Femur (tissue), 1 donor: ENCODE data around the gene ARHGEF19.
"Not testable (repeated sequence)": the region's sequence is repeated elsewhere in the genome, so short reads cannot be mapped to it uniquely, and the experiment has no call there.

Experiments used
- DNase-seq: peaks from one replicate; pipeline ENCODE4 v3.0.0-alpha.2; 2017

ARHGEF19 gene

DNA sequence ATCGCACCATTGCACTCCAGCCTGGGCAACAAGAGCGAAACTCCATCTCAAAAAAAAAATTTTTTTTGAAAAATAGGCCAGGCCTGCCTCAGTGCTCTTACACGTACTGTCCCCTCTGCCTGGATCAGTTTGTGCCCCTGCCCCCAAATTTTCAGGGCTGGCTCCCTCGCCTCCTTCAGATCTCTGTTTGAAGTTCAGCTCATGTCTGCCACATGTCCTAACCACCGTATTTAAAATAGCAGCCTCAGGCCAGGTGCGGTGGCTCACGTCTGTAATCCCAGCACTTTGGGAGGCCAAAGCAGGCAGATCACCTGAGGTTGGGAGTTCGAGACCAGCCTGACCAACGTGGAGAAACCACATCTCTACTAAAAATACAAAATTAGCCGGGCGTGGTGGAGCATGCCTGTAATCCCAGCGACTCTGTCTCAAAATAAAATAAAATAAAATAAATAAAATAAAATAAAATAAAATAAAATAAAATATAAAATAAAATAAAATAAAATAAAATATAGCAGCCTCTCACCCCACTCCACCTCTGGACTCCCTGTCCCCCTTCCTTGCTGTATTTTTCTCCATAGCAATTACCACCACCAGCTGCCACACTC is 48.7 kb downstream of the ARHGEF19 start:
- DNase-seq: not testable (repeated sequence)

DNA sequence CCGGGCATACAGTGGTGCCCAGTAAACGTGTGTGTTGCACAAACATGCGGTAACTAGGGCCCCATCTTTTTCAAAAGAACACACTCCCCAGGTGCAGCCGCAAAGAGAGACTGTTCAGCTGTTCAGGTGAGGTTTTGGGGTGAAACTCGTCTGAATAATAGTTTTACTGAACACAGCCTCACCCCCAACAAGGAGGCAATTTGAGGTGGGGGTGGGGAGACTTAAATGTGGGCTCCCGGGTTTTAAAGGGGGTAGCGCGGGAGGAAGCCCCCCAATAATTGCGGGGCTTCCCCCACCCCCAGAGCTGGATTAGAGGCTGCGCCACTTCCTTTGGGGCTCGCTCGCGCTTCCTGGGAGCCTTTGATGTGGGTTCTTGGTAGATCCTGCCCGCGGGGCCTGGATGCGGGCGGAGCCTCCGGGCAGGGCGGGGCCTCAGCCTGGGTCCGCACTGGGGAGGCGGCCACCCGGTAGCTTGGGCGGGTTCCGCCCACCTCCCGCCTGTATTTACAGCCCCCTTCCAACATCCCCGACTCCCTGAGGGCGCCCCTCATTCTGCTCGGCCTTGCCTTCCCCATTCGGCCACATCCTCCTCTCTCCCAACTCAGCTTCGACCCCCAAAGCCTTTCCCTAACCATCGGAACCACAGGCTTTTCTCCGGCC is 50.2 kb downstream of the ARHGEF19 start:
- no peak for DNase-seq

DNA sequence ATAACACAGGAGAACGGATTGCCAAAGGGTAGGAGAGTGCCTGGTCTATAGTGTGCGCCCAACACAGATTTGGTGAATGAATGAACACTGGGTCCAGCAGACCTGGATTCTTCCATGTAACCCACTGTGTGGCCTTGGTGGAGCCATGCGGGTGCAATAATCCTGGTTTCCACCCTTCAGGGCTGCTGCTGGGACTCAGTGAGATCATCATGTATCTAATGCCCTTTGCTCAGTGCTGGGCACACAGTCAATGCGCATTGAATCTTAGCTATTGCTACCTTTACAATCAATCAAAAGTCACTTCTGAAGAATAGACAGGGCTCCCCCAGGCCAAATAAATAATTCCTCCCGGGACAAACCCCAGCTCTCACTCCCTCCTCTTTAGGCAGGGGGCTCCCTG is 50.7 kb downstream of the ARHGEF19 start:
- no peak for DNase-seq

DNA sequence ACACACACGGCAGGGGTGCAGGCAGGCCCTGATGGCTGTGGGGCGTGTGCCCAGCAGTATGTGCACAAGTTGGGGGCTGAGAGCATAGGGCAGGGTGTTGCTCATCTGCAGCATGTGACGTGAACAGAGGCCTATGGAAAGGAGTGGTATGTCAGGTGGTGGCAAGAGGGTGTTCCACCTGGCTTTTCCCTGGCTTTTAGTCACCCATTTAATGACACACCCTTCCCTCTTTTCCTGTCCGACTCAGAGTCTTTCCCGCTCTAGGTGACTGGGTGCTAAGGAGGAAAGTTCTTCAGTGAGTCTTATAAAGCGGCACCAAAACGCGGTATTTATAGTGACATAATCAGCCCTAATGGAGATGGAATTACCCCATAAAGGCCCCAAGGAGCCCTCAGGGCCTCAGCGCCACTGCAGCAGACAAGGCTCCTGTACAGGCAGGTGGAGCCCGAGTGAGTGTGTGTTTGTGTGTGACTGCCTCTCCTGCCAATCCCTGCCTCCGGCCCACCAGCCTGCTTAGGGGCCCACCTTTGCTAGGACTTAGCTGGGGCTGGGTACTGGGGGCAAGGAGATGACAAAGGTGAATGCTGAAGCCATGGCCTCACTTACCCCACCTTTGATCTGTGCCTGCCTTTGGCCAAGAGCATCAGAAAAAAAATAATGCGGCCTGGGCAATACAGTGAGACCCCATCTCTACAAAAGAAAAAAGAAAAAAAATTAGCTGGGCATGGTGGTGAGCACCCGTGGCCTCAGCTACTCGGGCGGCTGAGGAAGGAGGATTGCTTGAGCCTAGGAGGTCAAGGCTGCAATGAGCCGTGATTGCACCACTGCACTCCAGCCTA is 53.2 kb downstream of the ARHGEF19 start:
- no peak for DNase-seq

DNA sequence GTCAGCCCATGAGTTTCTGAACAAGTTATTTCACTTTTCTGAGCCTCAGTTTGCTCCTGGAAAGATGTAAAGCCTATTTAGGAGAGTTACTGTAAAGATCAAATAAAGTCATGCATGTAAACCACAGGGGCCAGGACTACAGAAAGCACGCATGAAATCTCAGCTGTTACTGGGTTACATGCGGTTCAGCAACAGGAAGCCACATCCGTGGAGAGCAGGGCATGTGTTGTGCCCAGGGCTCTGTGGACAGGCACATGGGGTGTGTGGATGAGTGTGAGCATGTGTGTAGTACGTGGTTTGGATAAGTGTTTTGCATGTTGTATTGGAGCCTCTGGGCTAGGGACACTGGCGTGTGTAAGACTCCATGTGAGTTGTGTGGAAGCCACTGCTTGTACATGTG is 54.4 kb downstream of the ARHGEF19 start:
- no peak for DNase-seq

DNA sequence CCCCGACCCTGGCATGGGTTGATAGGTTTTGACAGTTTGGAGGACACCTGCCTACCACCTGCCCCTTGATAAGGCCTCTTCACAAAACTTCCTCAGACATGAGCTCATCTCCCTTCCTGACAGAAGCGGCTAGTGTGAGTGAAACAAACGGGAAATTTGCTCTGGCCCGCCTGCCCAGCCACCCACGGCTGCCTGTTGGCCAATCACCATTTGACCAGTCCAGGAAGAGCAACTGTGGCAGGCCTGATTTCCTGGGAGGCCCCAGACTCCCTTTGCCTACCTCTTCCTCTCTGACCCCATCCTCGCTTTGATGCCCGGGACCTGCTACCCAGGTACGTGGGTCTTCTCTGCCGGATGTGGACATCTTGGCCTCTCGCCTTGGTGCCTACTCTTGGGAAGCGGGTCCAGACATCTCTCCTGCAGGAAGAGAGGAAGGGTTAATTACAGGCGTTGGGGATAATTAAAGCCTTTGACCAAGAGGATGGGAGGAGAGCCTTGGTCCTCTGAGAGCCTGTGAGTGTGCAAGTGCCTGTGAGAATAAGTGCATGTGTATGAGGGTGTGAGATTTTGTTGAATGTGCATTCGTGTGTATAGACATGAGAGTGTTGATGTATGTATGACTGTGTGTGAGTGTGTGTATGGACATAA is 55.5 kb downstream of the ARHGEF19 start:
- DNase-seq: no peak

DNA sequence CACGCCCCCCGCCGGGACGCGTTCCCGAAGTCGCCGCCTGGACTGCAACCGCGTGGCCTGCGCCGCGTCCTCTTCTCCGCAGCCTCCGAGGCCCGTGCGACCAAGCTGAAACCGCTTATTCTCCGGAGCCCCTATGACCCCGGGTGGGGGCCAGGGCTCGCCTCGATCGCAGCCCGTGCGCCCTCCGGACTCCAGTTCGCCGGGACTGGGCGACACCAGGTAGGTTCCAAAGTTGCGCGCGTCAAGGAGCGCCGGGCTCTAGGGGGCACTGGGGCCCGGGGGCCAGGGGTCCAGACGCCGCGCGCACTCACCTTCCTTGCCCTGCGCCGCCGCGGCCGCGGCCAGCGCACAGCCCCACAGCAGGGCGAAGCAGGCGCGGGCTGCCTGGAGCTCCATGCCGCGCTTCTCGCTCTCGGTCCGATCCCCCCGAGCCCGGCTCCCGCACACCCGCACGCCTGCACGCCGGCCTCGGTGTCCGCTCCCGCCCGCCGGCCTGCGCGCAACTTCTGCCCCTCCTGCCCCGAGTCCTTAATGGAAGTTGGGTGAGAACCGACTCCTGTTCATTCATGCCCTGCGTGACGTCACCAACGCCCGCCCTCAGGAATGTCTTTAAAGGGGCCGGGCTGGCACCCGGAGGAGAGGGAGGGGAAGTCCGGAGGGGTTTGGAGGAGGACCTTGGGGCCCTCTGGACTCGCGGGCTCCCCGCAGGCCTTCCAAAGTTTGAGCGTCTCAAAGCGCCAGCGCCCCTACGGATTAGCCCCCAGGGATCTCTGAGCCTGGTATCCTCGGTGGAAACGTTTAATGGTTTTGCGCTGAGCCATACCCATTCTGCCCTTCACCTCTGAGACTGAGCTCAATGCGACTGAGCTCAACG is 56.7 kb downstream of the ARHGEF19 start, which contains the start of gene EPHA2:
Gene EPHA2, minus strand, starts transcription at position 533 of the 874 bp plus-strand sequence. Its CDS starts 137 bp downstream, at position 396.
- peak; percentile 90 for DNase-seq

DNA sequence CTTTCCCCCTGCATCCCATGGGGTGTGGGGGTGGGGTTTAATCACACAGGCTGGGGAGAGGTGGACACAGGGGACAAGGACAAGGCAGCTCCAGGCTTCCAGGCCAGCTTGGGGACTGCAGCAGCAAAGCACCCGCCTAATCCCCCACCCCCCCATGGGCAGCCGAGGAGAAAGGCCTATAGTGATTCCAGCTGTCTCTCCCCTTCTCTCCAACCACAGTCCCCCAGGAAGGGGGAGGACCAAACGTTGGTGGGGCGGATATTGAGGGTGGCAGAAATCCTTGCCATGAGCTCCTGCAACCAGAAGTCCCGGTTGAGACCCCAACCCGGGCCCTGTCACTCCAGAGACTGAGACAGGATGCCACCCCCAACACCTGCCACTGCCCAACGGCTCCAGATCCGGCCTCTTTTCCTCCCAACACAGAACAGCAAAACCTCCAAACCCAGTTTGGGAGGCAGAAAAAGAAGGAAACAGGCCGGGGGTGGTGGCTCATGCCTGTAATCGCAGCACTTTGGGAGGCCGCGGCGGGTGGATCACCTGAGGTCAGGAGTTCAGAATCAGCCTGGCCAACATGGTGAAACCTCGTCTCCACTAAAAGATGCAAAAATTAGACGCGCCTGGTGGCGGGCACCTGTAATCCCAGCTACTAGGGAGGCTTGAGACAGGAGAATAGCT is 58.3 kb downstream of the ARHGEF19 start:
- DNase-seq: no peak

DNA sequence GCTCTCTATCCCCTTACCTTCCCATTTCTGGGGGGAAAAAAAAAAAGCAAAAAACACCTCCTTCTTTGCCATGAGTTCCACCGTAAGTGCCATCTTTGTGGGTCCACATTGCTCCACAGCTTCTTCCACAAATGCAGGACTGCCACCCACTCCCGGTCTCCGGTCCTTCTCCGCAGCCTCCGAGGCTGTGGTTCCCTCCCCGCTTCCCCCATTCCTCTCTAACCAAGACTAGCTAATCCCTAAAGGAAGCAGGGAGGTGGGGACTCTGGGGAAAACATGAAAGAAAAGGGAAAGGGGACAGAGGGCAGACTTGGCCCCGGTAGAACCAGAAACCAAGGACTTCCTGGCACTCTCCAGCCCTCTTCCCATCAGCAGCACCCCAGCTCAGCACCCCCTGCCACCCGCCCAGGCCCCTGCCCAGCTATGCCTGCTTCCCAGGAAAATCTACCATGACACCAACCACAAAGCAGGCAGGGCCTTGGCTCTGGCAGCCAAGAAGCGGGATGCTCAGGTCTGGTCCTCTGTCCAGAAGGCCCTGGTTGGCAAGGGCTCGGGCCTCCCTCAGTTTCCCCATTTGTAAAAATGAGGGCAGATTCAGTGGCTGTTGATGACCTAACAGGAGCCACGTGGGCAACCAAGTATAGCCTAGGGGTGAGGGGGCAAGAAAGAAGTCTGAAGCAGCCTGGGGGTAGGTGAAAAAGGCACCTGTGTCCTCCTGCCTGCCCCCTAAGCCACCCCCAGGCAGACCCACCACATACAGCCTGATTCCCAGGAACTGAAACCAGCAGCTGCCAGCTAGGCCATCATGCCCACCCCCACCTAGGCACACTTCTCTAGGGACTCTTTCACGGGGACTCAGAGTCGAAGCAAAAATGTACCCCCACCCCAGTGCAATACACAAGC is 59.1 kb downstream of the ARHGEF19 start:
- no peak for DNase-seq

DNA sequence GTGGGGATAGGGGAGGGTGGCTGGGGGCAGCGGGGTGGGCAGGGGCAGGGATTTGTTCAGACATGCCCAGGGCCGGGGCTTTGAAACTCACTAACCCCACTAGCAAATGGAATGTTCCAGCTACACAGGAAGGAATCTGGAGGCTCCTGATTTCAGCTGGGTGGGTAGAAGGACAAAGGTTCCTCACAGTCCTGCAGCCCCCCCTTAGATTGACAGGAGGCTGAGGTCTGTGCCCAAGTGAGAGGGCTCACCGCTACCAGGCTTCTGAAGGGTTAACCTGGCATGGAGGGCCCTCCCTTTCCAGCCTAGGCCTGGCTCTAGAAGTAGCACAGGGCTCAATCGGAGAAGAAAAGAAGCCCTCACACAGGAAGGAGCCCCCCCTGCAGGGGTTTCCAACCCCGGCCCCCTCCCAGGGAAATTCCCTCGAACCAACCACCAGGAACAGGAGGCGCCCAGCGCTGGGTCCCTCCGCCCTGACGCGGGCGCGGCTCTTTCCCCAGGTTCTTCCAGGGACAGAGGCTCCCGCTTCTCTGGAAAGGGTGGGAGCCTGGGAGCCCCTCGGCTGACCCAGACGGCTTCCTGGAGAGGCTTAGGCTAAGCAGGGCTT is 59.9 kb downstream of the ARHGEF19 start:
- no peak for DNase-seq

DNA sequence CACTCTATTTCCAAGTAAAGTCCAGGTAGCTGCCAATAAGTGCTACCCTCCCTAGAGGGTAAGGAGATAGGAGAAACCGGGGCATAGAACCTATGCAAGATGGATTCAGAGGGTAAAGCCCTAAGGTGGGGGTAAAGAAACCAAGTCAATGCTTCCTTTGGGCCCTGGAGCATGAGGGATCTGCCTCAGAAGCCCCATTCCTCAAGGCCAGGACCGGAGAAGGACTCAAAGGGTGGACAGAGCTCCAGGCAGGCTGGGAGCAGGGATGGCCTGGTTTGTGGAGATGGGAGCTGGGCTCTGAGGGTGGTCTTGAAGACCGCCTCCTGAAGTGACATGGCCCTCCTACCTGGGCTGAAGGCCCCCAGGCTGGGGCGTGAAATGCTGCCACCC is 60.5 kb downstream of the ARHGEF19 start:
- DNase-seq: no peak

DNA sequence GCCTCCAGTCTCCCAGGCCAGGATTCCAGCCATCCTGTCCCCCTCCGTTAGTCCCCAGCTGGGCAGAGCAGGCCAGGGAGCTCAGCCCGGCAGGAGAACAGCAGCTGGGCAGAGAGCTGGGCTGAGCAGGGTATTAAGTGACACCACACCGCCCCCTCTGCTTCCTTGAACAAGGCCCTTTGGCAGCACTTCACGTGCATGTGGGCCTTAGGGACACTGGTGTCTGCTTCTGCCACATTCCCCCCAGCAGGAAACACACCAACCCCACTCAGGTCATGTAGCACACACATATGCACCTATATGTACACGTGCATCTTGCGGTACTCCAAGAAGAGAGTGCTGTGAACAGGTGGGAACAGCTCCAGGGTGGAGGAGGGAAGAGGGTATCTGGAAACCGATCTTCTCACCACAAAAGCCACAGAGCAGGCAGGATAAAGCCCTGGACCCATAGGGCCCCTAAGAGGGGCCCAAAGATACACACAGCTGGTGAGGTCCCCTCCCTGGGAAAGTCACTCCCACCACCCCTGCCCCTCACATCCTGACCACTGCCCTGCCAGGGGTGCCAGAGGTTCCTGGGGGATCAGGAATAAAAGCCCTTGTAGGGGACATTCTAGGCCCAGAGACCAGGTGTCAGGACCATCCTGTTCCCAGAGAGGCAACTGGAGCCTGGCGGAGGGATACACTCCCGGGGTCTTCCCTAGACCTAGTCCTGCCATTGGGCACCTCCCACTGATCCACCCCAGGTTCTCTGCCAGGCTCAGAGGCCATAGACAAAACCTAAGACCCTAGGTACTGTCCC is 61.1 kb downstream of the ARHGEF19 start:
- peak; percentile 75 for DNase-seq

DNA sequence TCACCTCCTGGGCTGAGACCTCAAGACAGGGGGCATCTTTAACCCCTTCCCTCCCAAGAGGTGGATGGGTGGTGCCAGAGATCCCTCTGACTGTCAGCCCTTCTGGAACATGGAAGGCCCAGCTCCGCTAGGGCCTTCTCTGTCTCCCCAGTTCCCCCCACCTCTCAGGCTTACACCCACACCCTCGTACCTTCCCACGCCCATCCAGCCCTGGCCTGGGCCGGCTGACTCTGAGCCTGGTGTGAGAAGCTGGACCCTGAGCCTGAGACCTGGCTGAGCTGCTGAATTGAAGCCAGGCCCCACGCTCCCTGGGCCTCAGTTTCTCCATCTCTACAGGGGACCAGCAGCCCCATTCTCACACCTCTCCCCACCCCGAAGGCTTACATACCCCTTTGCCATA is 61.9 kb downstream of the ARHGEF19 start:
- no peak for DNase-seq

DNA sequence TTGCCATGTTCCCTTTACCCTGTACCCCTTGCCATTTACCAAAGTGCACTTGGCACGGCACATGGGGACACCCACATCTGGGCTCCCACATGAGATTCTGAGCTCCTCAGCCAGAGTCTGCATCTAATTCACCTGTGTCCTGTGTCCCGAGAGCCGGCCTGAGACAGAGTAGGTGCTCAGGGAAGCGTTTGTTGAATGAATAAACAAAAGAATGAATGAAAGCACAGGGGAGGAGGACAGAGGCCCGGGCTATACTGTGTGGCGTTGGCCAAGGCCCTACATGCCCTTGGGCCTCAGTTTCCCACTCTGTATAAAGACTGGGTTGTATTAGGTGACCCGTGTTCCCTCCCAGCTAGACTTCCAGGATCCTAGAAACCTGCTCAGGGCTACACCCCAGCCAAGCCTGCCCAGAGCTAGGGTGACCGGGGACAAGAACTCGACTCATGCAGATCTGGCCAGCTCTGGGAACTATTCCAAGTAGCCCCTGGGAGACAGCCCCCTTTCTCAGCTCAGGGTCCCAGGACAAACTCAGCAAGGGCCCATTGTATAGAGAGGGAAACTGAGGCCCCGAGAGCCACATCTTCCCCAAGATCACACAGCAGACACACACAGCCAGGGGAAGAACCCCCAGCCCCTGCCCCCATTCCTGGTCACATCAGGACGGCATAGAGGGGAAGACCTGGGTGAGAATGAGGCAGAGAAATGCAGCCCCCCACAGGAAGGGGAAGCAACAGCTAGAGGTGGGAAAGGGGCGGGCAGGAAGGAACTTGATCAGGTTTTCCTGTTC is 62.6 kb downstream of the ARHGEF19 start:
- DNase-seq: no peak

DNA sequence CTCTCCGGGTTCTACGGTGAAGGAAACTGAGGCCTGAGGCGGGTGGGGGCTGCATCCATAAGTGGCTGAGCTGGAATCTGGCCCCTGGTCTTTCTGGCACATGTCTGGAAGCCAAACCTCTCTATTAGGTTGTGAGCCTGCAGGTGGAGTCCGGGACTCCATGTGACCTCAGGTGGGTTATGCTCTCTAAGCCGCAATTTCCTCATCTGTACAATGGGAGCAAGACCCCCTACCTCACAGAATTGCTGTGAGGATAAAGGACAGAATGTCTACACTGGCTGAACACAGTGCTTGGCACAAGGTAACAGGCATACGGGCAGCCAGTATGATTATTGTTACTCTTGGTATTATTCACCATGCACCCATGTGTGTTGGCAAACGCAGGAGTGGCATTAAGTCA is 63.3 kb downstream of the ARHGEF19 start:
- no peak for DNase-seq

DNA sequence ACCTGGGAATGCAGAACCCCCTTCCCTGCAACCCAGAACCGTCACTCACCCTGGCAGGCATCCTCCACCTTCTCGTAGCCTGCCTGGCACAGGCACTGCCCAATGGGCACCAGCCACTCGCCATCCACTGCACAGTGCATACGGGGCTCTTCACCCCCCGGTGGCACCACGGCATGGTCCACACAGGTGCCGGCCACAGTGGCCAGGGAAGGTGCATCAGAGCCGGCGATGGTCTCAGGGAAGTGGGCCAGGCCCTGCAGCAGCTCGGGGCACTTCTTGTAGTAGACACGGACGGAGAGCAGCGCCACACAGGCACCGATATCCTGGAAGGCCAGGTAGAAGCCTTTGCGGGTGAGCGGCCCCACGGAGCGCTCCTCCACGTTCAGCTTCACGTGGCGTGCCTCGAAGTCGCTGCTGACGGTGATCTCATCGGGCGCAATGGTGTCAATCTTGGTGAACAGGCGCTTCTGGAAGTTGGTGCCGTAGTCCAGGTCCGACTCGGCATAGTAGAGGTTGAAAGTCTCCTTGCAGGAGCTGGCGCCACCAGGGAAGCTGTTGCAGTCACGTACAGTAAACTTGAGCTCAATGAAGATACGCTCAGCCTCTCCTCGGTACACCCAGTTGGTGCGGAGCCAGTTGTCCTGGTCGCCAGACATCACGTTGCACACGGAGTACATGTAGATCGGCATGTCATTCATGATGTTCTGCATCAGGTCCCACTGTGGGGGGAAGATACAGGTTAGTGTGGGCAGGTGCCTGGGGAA is 63.9 kb downstream of the ARHGEF19 start:
- no peak for DNase-seq
